GM06990 (cell line): ENCODE data around the gene WASF2.

Experiments used
- DNase-seq: peaks from one replicate; pipeline ENCODE4 v3.0.0-alpha.2; 2011; ENCODE audit not compliant: insufficient read length; ENCODE audit errors: extremely low read depth
- H3K27me3 ChIP-seq: replicated peaks from 2 replicates; pipeline ENCODE4 v1.6.0; 2011; ENCODE audit warnings: low read length; ENCODE audit not compliant: control insufficient read depth, insufficient read depth
- H3K36me3 ChIP-seq: 2 replicates; pipeline ENCODE4 v1.5.1; 2011; ENCODE audit warnings: low read length; ENCODE audit not compliant: control insufficient read depth, insufficient read depth
- H3K4me3 ChIP-seq: replicated peaks from 2 replicates; pipeline ENCODE4 v1.5.1; 2011; ENCODE audit warnings: low read depth, mild to moderate bottlenecking, control low read depth, low read length
- TF ChIP-seq, protein P1 (sequence below): IDR thresholded peaks from 2 replicates; pipeline ENCODE4 v1.5.1; 2011; ENCODE audit warnings: low read length, control low read depth, mild to moderate bottlenecking, inconsistent platforms; ENCODE audit not compliant: insufficient read depth, poor library complexity, severe bottlenecking

Gene WASF2

DNA sequence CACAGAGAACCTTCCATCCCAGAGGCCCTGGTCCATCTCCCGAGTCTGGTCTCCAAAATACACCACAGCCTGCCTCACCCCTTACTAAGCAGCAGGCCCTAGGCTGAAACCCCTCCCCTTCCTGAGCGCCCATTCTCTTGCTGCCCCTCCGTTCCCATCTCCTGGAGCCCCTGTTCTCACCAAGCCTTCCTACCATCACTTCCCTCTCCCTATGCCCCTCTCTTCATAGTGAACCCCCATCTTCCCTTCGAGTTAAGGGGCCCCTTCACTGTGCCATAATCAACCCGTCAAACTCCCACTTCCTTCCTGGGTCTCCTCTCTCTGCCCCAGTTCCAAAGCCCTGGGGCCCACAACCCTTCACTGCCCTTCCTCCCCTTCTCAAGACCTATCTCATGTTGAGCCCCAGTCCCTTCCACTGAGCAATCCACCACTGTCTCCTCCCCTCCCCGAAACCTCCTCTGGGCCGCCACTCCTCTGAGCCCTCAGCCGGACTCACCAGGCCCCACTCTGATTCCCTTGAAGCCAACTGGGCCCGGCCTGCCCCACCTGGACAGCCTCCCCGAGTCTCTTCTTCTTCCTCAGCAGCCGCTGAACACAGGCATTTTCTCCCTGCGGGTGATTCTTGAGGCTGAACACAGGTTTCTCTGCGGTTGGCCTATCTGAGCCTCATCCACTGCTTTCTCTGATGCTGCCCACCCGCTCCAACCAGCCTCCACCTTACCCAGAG lies 42.2 kb upstream of the WASF2 start:
- no peaks in the 10 kb centered on the region; the same call in none of the 2 replicates for H3K36me3 ChIP-seq
- no peak for DNase-seq
- no peak overlapping the region for H3K4me3 ChIP-seq
- TF ChIP-seq, protein P1, sequence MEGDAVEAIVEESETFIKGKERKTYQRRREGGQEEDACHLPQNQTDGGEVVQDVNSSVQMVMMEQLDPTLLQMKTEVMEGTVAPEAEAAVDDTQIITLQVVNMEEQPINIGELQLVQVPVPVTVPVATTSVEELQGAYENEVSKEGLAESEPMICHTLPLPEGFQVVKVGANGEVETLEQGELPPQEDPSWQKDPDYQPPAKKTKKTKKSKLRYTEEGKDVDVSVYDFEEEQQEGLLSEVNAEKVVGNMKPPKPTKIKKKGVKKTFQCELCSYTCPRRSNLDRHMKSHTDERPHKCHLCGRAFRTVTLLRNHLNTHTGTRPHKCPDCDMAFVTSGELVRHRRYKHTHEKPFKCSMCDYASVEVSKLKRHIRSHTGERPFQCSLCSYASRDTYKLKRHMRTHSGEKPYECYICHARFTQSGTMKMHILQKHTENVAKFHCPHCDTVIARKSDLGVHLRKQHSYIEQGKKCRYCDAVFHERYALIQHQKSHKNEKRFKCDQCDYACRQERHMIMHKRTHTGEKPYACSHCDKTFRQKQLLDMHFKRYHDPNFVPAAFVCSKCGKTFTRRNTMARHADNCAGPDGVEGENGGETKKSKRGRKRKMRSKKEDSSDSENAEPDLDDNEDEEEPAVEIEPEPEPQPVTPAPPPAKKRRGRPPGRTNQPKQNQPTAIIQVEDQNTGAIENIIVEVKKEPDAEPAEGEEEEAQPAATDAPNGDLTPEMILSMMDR: no peak
- H3K27me3 ChIP-seq: no peaks in the 10 kb centered on the region

DNA sequence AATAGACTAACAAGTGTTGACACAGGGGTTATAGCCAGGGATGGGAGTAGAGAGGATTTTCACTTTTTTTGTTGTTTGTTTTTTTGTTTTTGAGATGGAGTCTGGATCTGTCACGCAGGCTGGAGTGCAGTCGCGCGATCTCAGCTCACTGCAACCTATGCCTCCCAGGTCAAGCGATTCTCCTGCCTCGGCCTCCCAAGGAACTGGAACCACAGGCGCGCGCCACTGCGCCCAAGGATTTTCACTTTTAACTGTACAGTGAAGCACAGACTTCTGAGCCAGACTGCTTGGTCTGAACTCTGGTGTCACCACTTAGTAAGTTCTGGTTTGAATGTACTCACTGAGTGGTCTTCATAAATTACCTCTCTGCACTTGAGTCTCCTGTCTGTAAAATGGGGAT lies 40.2 kb upstream of the WASF2 start:
- DNase-seq: no peak
- TF ChIP-seq, protein P1: no peak
- no peaks in the 10 kb centered on the region; the same call in none of the 2 replicates for H3K36me3 ChIP-seq
- no peaks in the 10 kb centered on the region for H3K27me3 ChIP-seq
- H3K4me3 ChIP-seq: no peak overlapping the region

DNA sequence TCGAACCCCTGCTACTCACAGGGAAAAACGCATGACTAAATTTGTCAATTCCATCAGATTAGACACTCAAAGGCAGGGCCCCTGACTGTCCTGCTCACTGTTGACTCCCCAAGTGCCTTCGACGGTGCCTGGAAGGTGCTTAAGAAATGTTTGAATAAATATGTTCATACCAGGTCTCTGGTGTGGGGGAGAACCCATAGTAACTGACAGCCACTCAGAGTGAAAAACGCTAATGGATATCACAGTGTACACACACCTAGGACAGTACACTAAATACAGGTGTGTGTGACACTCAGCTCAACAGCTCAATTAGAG lies 39.7 kb upstream of the WASF2 start:
- H3K36me3 ChIP-seq: no peaks in the 10 kb centered on the region; the same call in 1 of the 2 replicates
- no peak for DNase-seq
- TF ChIP-seq, protein P1: no peak

DNA sequence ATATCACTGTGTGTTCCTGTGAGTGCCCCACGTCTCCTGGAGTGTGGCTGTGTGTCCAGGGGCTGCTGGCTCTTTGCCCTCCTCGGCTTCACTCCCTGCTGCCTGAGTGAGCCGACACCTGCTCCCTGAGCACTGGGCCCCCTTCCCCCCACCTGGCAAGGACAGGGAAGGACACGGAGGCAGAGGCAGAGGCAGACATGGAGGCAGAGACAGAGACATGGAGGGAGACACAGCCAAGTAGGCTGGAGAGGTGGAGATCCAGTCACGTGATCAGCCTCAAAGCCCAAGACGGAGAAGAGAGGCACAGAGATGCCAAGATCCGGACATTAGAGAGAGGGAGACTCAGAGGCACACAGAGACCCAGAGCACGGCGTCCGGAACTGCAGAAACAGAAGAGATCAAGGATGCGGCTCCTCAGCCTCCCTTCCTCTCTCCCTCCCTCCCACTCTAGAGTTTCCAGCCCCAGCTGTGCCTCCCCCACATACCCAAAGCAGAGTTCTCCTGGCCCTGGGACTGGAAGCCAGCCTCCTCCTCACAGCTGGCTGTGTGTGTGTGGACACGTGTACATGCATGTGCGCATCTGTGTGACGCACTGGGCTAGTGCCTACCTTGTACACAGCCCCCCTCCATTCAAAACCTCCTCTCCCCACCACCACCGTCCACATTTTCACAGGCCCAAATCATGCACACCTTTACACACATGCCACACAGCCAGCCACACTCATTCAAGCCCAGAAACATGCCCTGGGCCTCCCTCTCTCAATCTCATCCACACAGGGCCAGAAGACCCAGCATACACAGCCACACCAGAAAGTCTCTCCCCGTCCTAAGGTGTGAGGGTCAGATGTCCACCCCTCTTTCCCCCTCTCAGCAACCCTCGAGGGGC lies 39.1 kb upstream of the WASF2 start:
- TF ChIP-seq, protein P1: no peak
- Histone ChIP-seq H3K36me3 (no peaks in the 10 kb centered on the region; the same call in 1 of the 2 replicates), H3K27me3 (no peaks in the 10 kb centered on the region), H3K4me3 (no peak overlapping the region)
- no peak for DNase-seq

More for the DNA sequence above, 39.7 kb upstream of the WASF2 start:
- Histone ChIP-seq H3K27me3 (no peaks in the 10 kb centered on the region), H3K4me3 (no peak overlapping the region)

DNA sequence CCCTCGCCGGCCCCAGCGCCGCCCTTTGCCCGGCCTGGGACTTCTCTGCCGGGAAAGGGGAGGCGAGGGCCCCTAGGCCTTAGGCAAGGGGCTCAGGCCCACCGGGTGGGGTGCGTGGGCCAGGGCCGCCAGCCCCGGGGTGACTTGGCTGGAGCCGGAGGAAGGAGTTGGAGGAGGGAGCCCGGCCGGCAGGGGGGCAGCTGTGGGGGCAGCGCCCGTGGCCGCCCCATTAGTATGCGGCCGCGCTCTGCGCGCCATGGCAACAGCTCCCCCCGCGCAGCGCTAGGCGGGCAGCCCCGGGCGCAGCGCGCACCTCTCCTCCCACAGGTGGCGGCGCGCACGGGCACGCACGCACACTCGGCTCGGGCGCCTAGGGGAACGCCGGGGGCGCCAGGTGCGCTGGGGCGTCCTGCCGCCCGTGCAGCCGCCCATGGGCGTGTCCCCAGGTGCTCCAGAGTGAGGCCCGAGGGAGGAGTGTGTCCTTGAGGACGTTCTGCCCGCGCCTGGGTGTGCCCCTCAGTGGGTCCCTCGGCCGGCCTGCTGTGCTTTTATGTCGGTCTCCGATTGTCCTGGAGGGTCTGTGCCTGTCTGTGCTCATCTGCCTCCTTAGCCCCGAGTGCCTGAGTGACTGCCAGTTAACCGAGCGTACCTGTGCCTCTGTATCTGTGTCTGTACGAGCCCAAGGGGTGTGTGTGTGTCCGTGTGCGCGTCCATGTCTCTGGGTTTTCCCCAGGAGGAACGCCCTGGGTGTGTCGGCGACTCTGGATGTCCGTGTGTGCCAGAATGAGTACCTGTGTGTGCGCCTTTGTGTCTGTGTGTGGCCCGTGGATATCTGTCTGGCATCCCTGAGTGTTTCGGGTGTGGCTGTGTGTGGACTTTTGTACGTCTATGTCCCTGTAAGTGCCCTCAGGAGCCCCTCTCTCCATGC lies 38.2 kb upstream of the WASF2 start:
- Histone ChIP-seq H3K27me3 (no peaks in the 10 kb centered on the region), H3K4me3 (peak overlapping the region; percentile 25), H3K36me3 (no peaks in the 10 kb centered on the region; the same call in 1 of the 2 replicates)
- DNase-seq: peak; percentile 68
- TF ChIP-seq, protein P1: no peak
